Activated naive CD4-positive, alpha-beta T cell (primary cell): ENCODE measurements around the gene UBE3B.

Experiments
- DNase-seq, 4 experiments: peaks; one replicate each; lab custom pipeline; 2025; lab: John Stamatoyannopoulos, UW

Gene UBE3B

DNA sequence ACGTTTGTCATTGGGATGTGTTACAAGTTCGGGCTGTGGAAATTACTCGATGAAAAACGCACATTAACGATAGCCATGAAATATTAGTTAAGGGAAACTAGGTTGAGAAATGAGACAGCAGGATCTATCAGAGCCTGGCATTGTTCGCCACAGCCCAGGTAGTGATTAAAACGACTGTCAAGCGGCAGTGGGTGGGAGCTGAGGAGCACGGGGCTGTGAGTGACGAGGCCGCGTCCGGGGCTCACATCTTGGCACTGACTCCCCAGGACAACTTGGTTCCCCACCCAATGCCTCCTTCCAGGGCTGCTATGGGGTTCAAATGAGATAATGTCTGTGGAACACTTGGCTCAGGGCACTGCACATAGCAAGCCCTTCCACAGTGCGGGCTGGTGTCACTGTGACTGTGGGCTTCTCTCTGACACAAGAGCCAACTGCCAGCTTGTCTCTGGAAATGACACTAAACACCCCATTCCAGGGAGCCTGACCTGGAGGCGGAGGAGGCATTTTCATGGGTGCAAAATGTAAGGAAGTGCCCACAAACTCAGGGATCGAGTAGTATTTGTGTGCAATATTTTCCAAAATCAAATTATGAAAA lies 76.6 kb downstream of the UBE3B start:
- DNase-seq, result no peak

GRCh38 chr12:109554761-109555160 lies 77.3 kb downstream of the UBE3B start:
- DNase-seq, result no peak

- DNase-seq, result no peak
Measured at GRCh38 chr12:109555431-109556315, 78.2 kb downstream of the UBE3B start.

- no peak for DNase-seq
Measured at GRCh38 chr12:109557200-109557599, 79.8 kb downstream of the UBE3B start.

- DNase-seq, result no peak
Measured at GRCh38 chr12:109557805-109558204, 80.4 kb downstream of the UBE3B start.

- DNase-seq, result no peak
Measured at GRCh38 chr12:109558374-109559199, 81.2 kb downstream of the UBE3B start.

DNA sequence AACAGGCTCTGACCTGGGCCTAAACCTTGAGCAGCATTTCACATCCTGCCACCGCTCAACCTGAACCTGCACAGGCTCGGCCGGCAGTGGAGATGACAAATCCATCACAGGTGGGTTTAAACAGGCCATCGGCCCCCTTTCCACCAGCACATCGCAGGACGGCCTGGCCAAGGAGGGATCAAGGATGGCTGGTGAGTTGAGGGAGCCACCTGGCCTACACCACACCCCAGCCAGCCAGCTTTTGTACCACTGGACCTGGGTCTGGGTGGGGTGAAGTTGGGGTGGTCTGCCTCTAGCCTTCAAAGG lies 81.7 kb downstream of the UBE3B start:
- DNase-seq, result no peak

GRCh38 chr12:109559601-109560000 lies 82.2 kb downstream of the UBE3B start:
- no peak for DNase-seq

- no peak for DNase-seq
Measured at GRCh38 chr12:109560867-109561710, 83.7 kb downstream of the UBE3B start.

DNA sequence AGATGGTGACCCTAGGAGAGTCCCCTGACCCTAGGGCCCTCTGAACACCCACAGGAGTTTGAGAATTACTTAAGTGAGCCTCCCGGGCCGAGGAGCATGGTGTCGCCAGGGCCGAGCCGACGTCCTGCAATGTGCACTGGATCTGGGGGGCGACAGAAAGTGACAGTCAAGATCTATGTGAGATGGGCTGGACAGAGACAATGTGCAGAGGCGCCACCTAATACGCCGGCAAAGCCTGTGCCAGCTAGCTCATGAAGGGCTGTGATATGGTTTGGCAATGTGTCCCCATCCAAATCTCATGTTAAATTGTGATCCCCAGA lies 84.2 kb downstream of the UBE3B start:
- no peak for DNase-seq

DNA sequence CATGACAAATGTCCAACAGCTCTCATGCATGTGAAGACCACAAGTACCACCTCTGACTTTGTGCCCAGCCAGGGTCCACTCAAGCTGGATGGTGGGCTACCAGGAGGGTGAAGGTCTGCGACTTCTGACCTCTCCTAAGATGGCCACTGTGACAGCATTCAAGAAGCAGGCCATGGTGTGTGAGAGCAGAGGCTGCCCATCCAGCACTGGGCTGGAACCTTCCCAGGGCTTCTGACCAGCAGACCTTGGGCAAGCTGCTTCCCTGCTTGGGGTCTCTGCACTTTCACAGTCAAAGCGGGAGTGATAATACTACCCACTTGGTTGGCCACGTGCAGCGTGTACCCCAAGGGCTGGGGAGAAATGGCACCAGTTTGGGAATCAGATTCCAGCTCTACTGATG lies 85.4 kb downstream of the UBE3B start:
- no peak for DNase-seq

DNA sequence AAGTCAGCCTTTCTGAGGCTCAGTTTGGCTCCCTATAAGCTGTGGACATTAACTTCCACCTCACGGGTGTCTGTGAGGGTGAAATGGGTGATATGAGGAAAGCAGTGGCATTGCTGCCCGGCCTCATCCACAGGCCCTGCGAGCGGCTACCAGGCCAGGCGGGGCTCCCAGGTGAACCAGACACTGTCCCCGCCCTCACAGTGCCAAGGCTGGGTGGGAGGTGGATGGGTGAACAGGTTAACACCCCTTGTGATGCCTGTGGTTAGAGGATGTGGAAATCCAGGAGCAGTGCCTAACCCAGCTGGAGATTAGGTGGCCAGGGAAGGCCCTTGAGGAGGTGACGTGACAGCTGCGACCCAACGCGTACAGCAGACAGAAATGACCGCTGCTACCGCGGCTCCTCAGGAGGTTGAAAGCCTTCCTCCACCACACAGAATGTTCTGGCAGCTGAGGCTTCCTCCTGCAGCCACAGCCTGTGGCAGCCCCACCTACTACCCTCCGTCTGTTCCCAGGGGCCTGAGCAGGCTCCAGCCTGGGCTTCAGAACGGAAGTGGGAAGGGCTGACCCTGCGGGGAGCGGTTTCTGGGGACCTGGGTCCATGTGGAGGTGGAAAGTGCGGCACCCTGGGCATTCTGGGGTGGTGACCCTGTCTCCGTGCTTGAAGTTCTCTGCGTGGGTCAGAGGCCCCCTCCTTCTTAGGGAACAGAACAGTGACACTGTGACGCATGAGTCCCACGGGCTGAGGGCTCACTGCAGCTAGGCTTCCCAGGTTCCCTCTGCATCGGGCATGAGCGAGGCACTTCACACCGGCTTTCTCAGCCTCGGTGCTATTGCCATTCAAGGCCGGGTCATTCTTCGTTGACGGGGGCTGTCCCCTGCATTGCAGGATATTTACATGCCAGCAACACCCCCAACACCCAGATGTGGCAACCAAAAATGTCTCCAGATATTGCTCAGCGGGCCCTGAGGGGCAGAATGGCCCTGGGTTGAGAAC lies 86.2 kb downstream of the UBE3B start:
- no peak for DNase-seq

DNA sequence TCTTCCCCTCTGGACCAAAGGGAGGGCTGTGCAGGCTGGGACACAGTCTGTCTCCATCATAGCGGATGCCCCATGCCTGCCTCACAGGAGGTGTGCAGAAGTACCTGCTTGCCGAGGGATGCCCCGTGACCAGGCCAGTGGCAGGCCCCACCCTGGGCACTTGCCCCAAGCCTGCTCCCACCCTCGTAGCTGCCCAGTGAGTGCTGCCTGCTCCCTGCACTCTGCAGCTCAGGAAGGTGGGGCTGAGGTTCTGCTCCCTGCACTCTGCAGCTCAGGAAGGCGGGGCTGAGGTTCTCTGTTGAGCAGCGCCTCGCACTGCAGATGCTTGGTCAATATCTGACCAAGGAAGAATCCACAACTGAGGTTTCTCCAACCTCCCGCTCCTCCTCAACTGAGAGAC lies 89.0 kb downstream of the UBE3B start:
- no peak for DNase-seq

GRCh38 chr12:109567296-109567695 lies 89.9 kb downstream of the UBE3B start:
- no peak for DNase-seq

DNA sequence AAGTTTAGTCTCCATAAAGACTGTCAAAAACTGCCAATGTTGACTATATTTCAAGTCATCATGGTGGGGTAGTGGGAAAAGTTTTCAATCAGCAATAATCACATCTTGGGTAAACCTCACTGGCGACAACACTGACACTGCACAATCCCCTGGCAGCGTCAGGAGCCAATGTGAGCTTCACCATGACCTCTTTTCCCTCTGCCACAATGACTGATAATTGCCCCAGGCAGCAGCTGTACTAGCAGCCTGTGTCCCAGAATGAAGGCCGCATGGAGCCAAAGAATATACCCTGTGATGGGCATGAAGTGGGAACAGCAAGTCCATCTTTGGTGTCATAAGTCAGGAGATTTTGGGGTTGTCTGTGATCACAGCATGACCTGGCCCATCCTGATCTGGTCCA lies 90.5 kb downstream of the UBE3B start:
- DNase-seq, result no peak

DNA sequence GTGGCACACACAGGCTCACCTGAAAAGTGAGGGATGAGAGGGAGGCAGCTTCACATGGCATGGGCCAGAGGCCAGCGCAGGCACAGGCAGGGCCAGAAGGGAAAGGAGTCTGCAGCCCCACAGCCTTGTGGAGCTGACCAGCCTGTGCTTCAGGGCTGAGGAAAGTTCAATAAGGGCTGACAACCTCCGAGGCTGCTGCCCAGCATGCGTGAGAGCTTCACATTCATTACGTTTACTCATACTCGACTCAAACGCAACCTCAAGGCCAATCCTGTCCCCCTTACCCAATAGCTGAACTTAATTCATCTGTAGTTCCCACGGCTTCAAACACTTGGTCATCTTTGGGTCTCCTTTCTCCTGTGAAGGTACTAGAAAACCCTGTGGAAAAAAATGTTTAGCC lies 91.1 kb downstream of the UBE3B start:
- DNase-seq, result no peak

GRCh38 chr12:109571773-109572505 lies 94.5 kb downstream of the UBE3B start:
- DNase-seq, result no peak

DNA sequence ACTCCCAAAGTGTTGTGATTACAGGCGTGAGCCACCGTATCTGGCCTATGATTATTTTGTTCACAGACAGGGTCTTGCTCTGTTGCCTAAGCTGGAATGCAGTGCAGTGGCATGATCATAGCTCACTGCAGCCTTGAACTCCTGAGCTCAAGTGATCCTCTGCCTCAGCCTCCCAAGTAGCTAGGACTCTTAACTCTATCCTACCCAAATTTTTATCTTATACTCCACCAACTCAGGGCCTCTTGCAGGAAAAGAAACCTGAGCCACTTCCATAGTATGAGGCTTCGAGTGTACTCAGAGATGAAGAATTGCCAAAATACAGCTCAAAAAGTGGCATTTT lies 95.0 kb downstream of the UBE3B start:
- DNase-seq, result no peak

DNA sequence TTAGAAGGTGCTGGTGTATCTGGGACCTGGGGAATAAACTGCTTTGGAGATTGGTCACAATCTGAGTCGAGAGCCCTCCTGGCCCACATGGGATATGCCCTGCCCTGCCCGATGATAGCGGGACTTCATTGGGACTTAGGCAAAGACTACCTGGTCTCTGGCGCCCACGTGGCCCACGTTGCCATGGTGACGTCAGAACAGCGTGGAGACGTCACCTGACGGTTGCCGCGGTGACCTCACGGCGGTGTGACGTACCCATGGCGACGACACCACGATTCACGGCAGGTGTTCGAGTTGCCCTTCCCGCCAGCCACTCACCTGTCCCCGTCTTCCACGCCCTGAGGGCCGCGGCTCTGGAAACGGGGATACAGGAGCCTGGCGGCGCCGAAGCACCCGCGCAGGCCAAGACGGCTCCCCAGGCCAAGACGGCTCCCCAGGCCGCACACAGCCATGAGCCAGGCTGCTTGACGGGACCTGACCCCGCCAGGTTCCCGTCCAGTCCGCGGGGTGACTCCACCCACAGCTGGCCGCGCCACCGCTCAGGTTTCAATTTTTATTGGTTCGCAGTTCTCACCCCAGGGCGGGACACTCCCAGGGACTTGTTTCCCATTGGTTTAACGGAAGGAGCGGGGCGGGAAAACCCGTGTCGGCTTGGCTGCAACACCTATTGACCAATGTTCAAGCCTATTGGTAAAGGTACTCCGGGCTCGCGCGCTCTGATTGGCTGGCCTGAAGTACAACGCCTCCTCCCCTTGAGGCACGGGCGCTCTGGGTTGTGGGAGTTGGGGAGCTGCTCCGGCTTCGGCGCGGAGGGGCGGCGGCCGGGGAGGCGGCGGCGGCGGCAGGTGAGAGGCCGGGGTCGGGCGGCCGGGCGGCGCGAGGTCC lies 95.8 kb downstream of the UBE3B start, which contains the start of the genes MMAB and MVK:
MMAB (minus strand) TSS at position 476 of the 885 bp plus-strand sequence; CDS start at position 452, 24 bp downstream.
MVK (plus strand) TSS at position 766 of the 885 bp plus-strand sequence. CDS start 1,029 bp downstream, outside the sequence.
- peak; percentile 89 to 96 (median 94) for DNase-seq
